ENCODE measurements around the gene STIMATE.

STIMATE gene

GRCh38 chr3:52849656-52850055 lies 47.7 kb downstream of the STIMATE start:
- Mint-ChIP-seq H3K27ac (no peak overlapping the region), H3K27me3 (no peaks in the 10 kb centered on the region), H3K9me3 (no peaks in the 10 kb centered on the region), H3K36me3 (ENCODE audit: insufficient read depth) (peaks cover 37% of the 10 kb centered on the region), H3K4me1 (ENCODE audit: low read depth in 2 of 2) (no peaks in the 10 kb centered on the region), H3K4me3 (no peak overlapping the region)
- DNase-seq = no peak
- no peak for ATAC-seq (replicated peaks)

- no peak overlapping the region for H3K27ac Mint-ChIP-seq
- no peak for ATAC-seq (replicated peaks)
- H3K9me3 Mint-ChIP-seq = no peaks in the 10 kb centered on the region
- no peak for DNase-seq
- H3K27me3 Mint-ChIP-seq = no peaks in the 10 kb centered on the region
- H3K4me3 Mint-ChIP-seq = no peak overlapping the region
- H3K4me1 Mint-ChIP-seq (ENCODE audit: low read depth in 2 of 2) = no peaks in the 10 kb centered on the region
- H3K36me3 Mint-ChIP-seq (ENCODE audit: insufficient read depth) = peaks cover 43% of the 10 kb centered on the region
Measured at GRCh38 chr3:52848617-52849016, 48.7 kb downstream of the STIMATE start.

- no peak overlapping the region for H3K4me3 Mint-ChIP-seq
- H3K4me1 Mint-ChIP-seq (ENCODE audit: low read depth in 2 of 2) = no peaks in the 10 kb centered on the region
- peaks cover 43% of the 10 kb centered on the region for H3K36me3 Mint-ChIP-seq (ENCODE audit: insufficient read depth)
Measured at GRCh38 chr3:52847726-52848125, 49.6 kb downstream of the STIMATE start.

GRCh38 chr3:52847241-52847640 lies 50.1 kb downstream of the STIMATE start:
- Mint-ChIP-seq H3K27me3 (no peaks in the 10 kb centered on the region), H3K4me1 (ENCODE audit: low read depth in 2 of 2) (no peaks in the 10 kb centered on the region), H3K4me3 (no peak overlapping the region), H3K36me3 (ENCODE audit: insufficient read depth) (peaks cover 40% of the 10 kb centered on the region), H3K27ac (no peak overlapping the region), H3K9me3 (no peaks in the 10 kb centered on the region)
- ATAC-seq (replicated peaks) = no peak
- DNase-seq = no peak

More at GRCh38 chr3:52847726-52848125, 49.6 kb downstream of the STIMATE start:
- H3K27ac Mint-ChIP-seq = no peak overlapping the region
- no peak for DNase-seq
- H3K27me3 Mint-ChIP-seq = no peaks in the 10 kb centered on the region
- ATAC-seq (replicated peaks) = no peak
- H3K9me3 Mint-ChIP-seq = no peaks in the 10 kb centered on the region

GRCh38 chr3:52846432-52846965 lies 50.8 kb downstream of the STIMATE start:
- peaks cover 38% of the 10 kb centered on the region for H3K36me3 Mint-ChIP-seq (ENCODE audit: insufficient read depth)
- no peak for ATAC-seq (replicated peaks)
- peaks cover 0 to 4% of the 10 kb centered on the region in 2 donors for H3K4me1 Mint-ChIP-seq (ENCODE audit: low read depth in 2 of 2)
- H3K27me3 Mint-ChIP-seq = no peaks in the 10 kb centered on the region
- H3K27ac Mint-ChIP-seq = peak overlapping the region in 1 of 2 donors; percentile 13
- DNase-seq = no peak
- H3K4me3 Mint-ChIP-seq = no peak overlapping the region
- no peaks in the 10 kb centered on the region for H3K9me3 Mint-ChIP-seq

GRCh38 chr3:52845691-52846431 lies 51.5 kb downstream of the STIMATE start:
- Mint-ChIP-seq H3K27ac (no peak overlapping the region), H3K9me3 (no peaks in the 10 kb centered on the region), H3K4me1 (ENCODE audit: low read depth in 2 of 2) (peaks cover 0 to 4% of the 10 kb centered on the region in 2 donors), H3K4me3 (no peak overlapping the region), H3K27me3 (no peaks in the 10 kb centered on the region), H3K36me3 (ENCODE audit: insufficient read depth) (peaks cover 32% of the 10 kb centered on the region)
- DNase-seq (peak in 1 of 3 experiments; percentile 19), ATAC-seq (replicated peaks) (no peak)

GRCh38 chr3:52845157-52845556 lies 52.2 kb downstream of the STIMATE start:
- ATAC-seq (replicated peaks) (no peak), DNase-seq (no peak)
- peaks cover 28% of the 10 kb centered on the region for H3K36me3 Mint-ChIP-seq (ENCODE audit: insufficient read depth)
- H3K27me3 Mint-ChIP-seq = no peaks in the 10 kb centered on the region
- no peak overlapping the region for H3K4me3 Mint-ChIP-seq
- peaks cover 2 to 7% of the 10 kb centered on the region in 2 donors for H3K4me1 Mint-ChIP-seq (ENCODE audit: low read depth in 2 of 2)
- no peak overlapping the region for H3K27ac Mint-ChIP-seq
- no peaks in the 10 kb centered on the region for H3K9me3 Mint-ChIP-seq

- ATAC-seq (replicated peaks) = no peak
Measured at GRCh38 chr3:52844290-52844975, 52.9 kb downstream of the STIMATE start.

GRCh38 chr3:52843881-52844280 lies 53.5 kb downstream of the STIMATE start:
- Mint-ChIP-seq H3K4me1 (ENCODE audit: low read depth in 2 of 2) (peaks cover 14 to 19% of the 10 kb centered on the region in 2 donors), H3K27ac (no peak overlapping the region), H3K4me3 (no peak overlapping the region), H3K9me3 (no peaks in the 10 kb centered on the region), H3K36me3 (ENCODE audit: insufficient read depth) (peaks cover 20% of the 10 kb centered on the region), H3K27me3 (no peaks in the 10 kb centered on the region)
- ATAC-seq (replicated peaks) (no peak), DNase-seq (no peak)

More at GRCh38 chr3:52844290-52844975, 52.9 kb downstream of the STIMATE start:
- Mint-ChIP-seq H3K4me1 (ENCODE audit: low read depth in 2 of 2) (peaks cover 8 to 13% of the 10 kb centered on the region in 2 donors), H3K9me3 (no peaks in the 10 kb centered on the region), H3K36me3 (ENCODE audit: insufficient read depth) (peaks cover 26% of the 10 kb centered on the region), H3K4me3 (no peak overlapping the region), H3K27ac (no peak overlapping the region), H3K27me3 (no peaks in the 10 kb centered on the region)
- DNase-seq = no peak

GRCh38 chr3:52843108-52843865 lies 54.1 kb downstream of the STIMATE start:
- Mint-ChIP-seq H3K27ac (no peak overlapping the region), H3K9me3 (no peaks in the 10 kb centered on the region), H3K4me3 (no peak overlapping the region), H3K27me3 (no peaks in the 10 kb centered on the region), H3K4me1 (ENCODE audit: low read depth in 2 of 2) (peaks cover 20 to 25% of the 10 kb centered on the region in 2 donors), H3K36me3 (ENCODE audit: insufficient read depth) (peaks cover 17% of the 10 kb centered on the region)
- ATAC-seq (replicated peaks) (no peak), DNase-seq (no peak)

- Mint-ChIP-seq H3K9me3 (no peaks in the 10 kb centered on the region), H3K27me3 (no peaks in the 10 kb centered on the region), H3K27ac (no peak overlapping the region), H3K36me3 (ENCODE audit: insufficient read depth) (peaks cover 14% of the 10 kb centered on the region), H3K4me1 (ENCODE audit: low read depth in 2 of 2) (peaks cover 28 to 33% of the 10 kb centered on the region in 2 donors), H3K4me3 (no peak overlapping the region)
- DNase-seq (no peak), ATAC-seq (replicated peaks) (no peak)
Measured at GRCh38 chr3:52842424-52842823, 54.9 kb downstream of the STIMATE start.

GRCh38 chr3:52841981-52842340 lies 55.4 kb downstream of the STIMATE start:
- Mint-ChIP-seq H3K36me3 (ENCODE audit: insufficient read depth) (peaks cover 15% of the 10 kb centered on the region), H3K27me3 (no peaks in the 10 kb centered on the region), H3K27ac (peak overlapping the region in 1 of 2 donors; percentile 78), H3K4me1 (ENCODE audit: low read depth in 2 of 2) (peaks cover 30 to 37% of the 10 kb centered on the region in 2 donors), H3K9me3 (no peaks in the 10 kb centered on the region), H3K4me3 (no peak overlapping the region)
- DNase-seq (no peak), ATAC-seq (replicated peaks) (no peak)

GRCh38 chr3:52841211-52841980 lies 56.0 kb downstream of the STIMATE start:
- ATAC-seq (replicated peaks) = no peak
- Mint-ChIP-seq H3K27me3 (no peaks in the 10 kb centered on the region), H3K9me3 (no peaks in the 10 kb centered on the region), H3K4me1 (ENCODE audit: low read depth in 2 of 2) (peaks cover 35 to 43% of the 10 kb centered on the region in 2 donors), H3K4me3 (no peak overlapping the region), H3K27ac (peak overlapping the region in 1 of 2 donors; percentile 78), H3K36me3 (ENCODE audit: insufficient read depth) (peaks cover 17% of the 10 kb centered on the region)
- no peak for DNase-seq
